Measurements from ENCODE around the gene MTUS2. TPM values are rescaled to one million over a fixed set of nuclear protein-coding genes. Genes with fewer than 3 reads are reported as not detected.

The MTUS2 gene
- total and polyA plus RNA-seq, 2 of the 8 experiments (the other 6 are each of a cell fraction or from before 2014, with no cell fraction given), result 0.18 to 0.80 TPM

DNA sequence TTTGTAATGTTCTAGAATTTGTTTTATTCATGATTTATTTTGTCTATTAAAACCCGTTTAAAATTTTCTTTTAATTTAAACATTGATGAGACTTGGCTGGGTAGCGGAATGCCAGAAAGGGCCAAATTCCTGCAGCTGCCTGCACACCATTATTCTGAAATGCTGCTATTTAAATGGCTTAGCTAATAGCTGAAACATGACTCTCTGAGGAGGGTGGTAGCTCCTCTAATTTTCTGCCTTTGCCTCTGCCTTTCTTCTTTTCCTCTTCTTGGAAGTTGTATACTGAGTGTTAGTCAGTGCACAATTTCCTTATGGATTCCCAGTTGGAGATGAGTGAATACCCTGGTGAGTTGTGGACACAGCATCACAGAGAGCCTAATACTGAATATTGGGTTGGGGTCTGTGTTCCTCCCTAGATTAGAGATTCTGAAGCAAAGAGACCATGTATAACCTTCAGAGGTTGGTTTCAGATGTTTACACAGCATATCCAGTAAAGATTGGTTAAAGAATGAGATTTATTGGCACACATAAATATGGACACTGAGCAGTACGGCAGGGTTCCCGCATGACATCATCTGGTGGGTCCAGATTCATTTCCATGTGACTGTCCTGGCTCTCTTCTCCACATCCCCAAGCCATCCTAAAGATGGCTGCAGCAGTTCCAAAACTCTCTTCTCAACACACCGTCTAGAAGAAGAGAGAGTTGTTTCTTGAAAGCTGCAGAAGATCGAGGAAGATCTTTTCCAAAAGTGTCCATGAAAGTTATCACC, 55.9 kb downstream of the MTUS2 start:
- FAIRE-seq, result no peak
- no peak overlapping the region for H3K27ac ChIP-seq (ENCODE audit: low read depth, low read length)
- no peak for TF ChIP-seq BRCA1 (IDR thresholded peaks at IDR 0.05; ENCODE audit: low read depth, low read length)
- TF ChIP-seq, protein P1, sequence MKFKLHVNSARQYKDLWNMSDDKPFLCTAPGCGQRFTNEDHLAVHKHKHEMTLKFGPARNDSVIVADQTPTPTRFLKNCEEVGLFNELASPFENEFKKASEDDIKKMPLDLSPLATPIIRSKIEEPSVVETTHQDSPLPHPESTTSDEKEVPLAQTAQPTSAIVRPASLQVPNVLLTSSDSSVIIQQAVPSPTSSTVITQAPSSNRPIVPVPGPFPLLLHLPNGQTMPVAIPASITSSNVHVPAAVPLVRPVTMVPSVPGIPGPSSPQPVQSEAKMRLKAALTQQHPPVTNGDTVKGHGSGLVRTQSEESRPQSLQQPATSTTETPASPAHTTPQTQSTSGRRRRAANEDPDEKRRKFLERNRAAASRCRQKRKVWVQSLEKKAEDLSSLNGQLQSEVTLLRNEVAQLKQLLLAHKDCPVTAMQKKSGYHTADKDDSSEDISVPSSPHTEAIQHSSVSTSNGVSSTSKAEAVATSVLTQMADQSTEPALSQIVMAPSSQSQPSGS (IDR thresholded peaks at IDR 0.05; ENCODE audit: low read length), result no peak
- no peak for TF ChIP-seq NANOG (IDR thresholded peaks at IDR 0.05; ENCODE audit: insufficient read depth, low read depth, low read length, poor library complexity, severe bottlenecking)
- TF ChIP-seq YY1 (IDR thresholded peaks at IDR 0.05; ENCODE audit: low read depth, low read length), result no peak
- no peak for TF ChIP-seq CHD1 (IDR thresholded peaks at IDR 0.05; ENCODE audit: low read depth, low read length)
- no peak for TF ChIP-seq EP300 (IDR thresholded peaks at IDR 0.05; ENCODE audit: borderline replicate concordance in 1 of 2, low read depth in 2 of 2, low read length in 2 of 2)
- TF ChIP-seq PHF8 (conservative IDR thresholded peaks at IDR 0.05; ENCODE audit: low read depth, low read length), result no peak
- TF ChIP-seq E2F6 (IDR thresholded peaks at IDR 0.05), result no peak
- TF ChIP-seq SAP30 (IDR thresholded peaks at IDR 0.05; ENCODE audit: insufficient read depth, insufficient replicate concordance, low read length), result no peak

More for the DNA sequence above, 55.9 kb downstream of the MTUS2 start:
- Histone ChIP-seq H3K4me2 (ENCODE audit: insufficient read depth in 1 of 2, low read depth in 2 of 2, low read length in 2 of 2) (no peak overlapping the region), H3K27me3 (replicated peaks in 1 of 4; ENCODE audit: control insufficient read depth in 3 of 4, extremely low read depth in 1 of 4, insufficient read depth in 3 of 4, low read length in 3 of 4) (no peaks in the 10 kb centered on the region), H3K4ac (replicated peaks; ENCODE audit: insufficient read length, low read depth, low read length) (no peak overlapping the region), H2AFZ (ENCODE audit: low read length) (no peak overlapping the region), H2AK5ac (ENCODE audit: low read depth, low read length) (no peak overlapping the region), H2BK20ac (ENCODE audit: low read length) (no peak overlapping the region), H3K23ac (ENCODE audit: insufficient read length) (no peak overlapping the region), H3K9me3 (ENCODE audit: insufficient read depth in 2 of 2, low read depth in 1 of 2, low read length in 1 of 2) (peaks cover 13 to 17% of the 10 kb centered on the region in 2 experiments), H4K8ac (ENCODE audit: extremely low read depth, insufficient read depth, low read length) (no peak overlapping the region), H2BK12ac (ENCODE audit: low read depth, low read length) (no peak overlapping the region), H2BK5ac (ENCODE audit: low read depth, low read length) (no peak overlapping the region), H2BK15ac (ENCODE audit: low read length) (no peak overlapping the region), H3K36me3 (ENCODE audit: control insufficient read depth in 2 of 4, insufficient read depth in 4 of 4, low read length in 3 of 4) (no peaks in the 10 kb centered on the region; a peak in 1 of 8 replicates), H2BK120ac (replicated peaks; ENCODE audit: low read depth, low read length) (no peak overlapping the region), H3K4me3 (ENCODE audit: extremely low read depth in 1 of 4, insufficient read depth in 2 of 4, low read depth in 3 of 4, low read length in 4 of 4) (no peak overlapping the region), H3K79me2 (ENCODE audit: control insufficient read depth in 1 of 2, insufficient read depth in 2 of 2, low read length in 2 of 2) (no peaks in the 10 kb centered on the region), H4K91ac (replicated peaks; ENCODE audit: insufficient read length, low read length) (no peak overlapping the region), H3K18ac (ENCODE audit: extremely low read depth, low read length) (no peak overlapping the region), H3K56ac (replicated peaks; ENCODE audit: insufficient read length, low read depth, low read length) (no peak overlapping the region), H3K4me1 (replicated peaks in 1 of 4; ENCODE audit: control insufficient read depth in 3 of 4, insufficient read depth in 4 of 4, low read length in 3 of 4) (no peaks in the 10 kb centered on the region), H4K5ac (ENCODE audit: insufficient read length, low read depth, low read length) (no peak overlapping the region), H4K20me1 (replicated peaks in 1 of 2; ENCODE audit: control insufficient read depth in 1 of 2, insufficient read depth in 2 of 2, low read length in 2 of 2) (no peaks in the 10 kb centered on the region), H3K79me1 (ENCODE audit: low read depth, low read length) (no peaks in the 10 kb centered on the region), H3K14ac (ENCODE audit: insufficient read length) (no peak overlapping the region), H3K23me2 (ENCODE audit: low read depth, low read length) (no peaks in the 10 kb centered on the region), H3K9ac (replicated peaks in 1 of 4; ENCODE audit: extremely low read depth in 1 of 4, low read depth in 3 of 4, low read length in 3 of 4) (no peak overlapping the region)
- DNase-seq (ENCODE audit: low read depth in 1 of 2, low spot score in 2 of 2), result no peak
- POLR2A ChIA-PET (ENCODE audit: partially characterized antibody), result interaction anchor here (0.6 kb wide), 1 partner anchor 35 kb away, joined by 3 read pairs; no protein-coding TSS in a partner anchor
- CTCF ChIA-PET (ENCODE audit: partially characterized antibody), result no interaction called here
- WGBS, 2 experiments (ENCODE audit: extremely low coverage in 1 of 2, insufficient coverage in 1 of 2, insufficient read length in 1 of 2, insufficient replicate concordance in 2 of 2, low coverage in 1 of 2, low lambda C conversion rate in 2 of 2, missing lambda C conversion rate in 1 of 2), result 92% methylated on average over 6 of the region's 6 CpGs; no CpG with 5 or more reads in 1 of the 2 experiments
